Measurements from ENCODE around the gene AURKAIP1. TPM values are rescaled to one million over a fixed set of nuclear protein-coding genes. Genes with fewer than 3 reads are reported as not detected.

Gene AURKAIP1
- total and polyA plus RNA-seq, 2 of the 13 experiments (the other 11 are each of a cell fraction or from before 2014, with no cell fraction given), result 69.5 to 175 TPM

DNA sequence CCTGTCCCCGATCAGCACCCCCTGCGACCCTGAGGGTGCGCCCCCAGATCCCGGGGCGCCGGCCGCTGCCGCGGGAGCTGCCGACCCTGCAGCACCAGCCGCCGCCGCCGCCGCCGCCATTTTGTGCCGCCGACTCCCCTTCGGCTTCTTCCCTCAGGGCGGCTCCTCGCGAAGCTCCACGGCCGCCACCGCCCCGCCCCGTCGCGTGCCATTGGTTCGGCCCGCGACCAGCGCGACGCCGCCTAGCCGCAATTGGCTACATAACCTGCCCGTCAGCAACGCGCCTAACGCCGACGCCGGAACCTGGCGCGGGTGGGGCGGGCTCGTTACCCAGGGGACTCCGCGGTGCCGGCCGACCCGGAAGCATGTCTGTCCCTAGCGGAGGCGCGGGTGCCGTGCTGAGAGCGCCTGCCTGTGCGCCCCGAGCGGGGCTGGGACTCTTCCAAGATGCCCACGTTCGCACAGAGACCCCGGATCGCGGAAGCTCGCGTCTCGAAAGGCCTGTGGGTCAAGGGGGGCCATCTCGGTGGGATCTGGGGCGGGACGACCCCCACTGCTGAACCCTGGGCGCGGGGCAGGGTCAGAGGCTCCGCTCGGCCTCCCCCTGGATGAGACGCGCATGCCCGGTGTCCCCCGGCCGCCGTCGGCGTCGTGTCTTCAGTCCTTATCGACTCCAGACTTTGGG, 24.3 kb upstream of the AURKAIP1 start, which contains the start of gene CCNL2 (continued):
- no peak for TF ChIP-seq FOXO4 (CRISPR knock-in tag; conservative IDR thresholded peaks at IDR 0.05)
- peak; percentile 89 for TF ChIP-seq MEIS1 (CRISPR knock-in tag; IDR thresholded peaks at IDR 0.05; ENCODE audit: borderline replicate concordance)
- no peak for TF ChIP-seq FOXM1 (CRISPR knock-in tag; IDR thresholded peaks at IDR 0.05)
- TF ChIP-seq CEBPB (IDR thresholded peaks at IDR 0.05; ENCODE audit: borderline replicate concordance, low read depth, low read length), result no peak
- no peak for TF ChIP-seq CBX5 (CRISPR knock-in tag; IDR thresholded peaks at IDR 0.05; ENCODE audit: borderline replicate concordance)
- no peak for TF ChIP-seq PHF21A (CRISPR knock-in tag; IDR thresholded peaks at IDR 0.05)
- TF ChIP-seq, protein P1, sequence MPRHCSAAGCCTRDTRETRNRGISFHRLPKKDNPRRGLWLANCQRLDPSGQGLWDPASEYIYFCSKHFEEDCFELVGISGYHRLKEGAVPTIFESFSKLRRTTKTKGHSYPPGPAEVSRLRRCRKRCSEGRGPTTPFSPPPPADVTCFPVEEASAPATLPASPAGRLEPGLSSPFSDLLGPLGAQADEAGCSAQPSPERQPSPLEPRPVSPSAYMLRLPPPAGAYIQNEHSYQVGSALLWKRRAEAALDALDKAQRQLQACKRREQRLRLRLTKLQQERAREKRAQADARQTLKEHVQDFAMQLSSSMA (CRISPR knock-in tag; IDR thresholded peaks at IDR 0.05), result 0 out of 2 replicates have a peak, but pooled peaks have one; percentile 61
- TF ChIP-seq SOX6 (IDR thresholded peaks at IDR 0.05), result no peak
- 0 out of 2 replicates have a peak, but pooled peaks have one; percentile 19 for TF ChIP-seq SOX6 (CRISPR knock-in tag; IDR thresholded peaks at IDR 0.05)
- peak; percentile 64 for TF ChIP-seq ZNF501 (CRISPR knock-in tag; IDR thresholded peaks at IDR 0.05)
- no peak for TF ChIP-seq ZNF570 (CRISPR knock-in tag; IDR thresholded peaks at IDR 0.05; ENCODE audit: borderline replicate concordance)
- TF ChIP-seq, protein P2, sequence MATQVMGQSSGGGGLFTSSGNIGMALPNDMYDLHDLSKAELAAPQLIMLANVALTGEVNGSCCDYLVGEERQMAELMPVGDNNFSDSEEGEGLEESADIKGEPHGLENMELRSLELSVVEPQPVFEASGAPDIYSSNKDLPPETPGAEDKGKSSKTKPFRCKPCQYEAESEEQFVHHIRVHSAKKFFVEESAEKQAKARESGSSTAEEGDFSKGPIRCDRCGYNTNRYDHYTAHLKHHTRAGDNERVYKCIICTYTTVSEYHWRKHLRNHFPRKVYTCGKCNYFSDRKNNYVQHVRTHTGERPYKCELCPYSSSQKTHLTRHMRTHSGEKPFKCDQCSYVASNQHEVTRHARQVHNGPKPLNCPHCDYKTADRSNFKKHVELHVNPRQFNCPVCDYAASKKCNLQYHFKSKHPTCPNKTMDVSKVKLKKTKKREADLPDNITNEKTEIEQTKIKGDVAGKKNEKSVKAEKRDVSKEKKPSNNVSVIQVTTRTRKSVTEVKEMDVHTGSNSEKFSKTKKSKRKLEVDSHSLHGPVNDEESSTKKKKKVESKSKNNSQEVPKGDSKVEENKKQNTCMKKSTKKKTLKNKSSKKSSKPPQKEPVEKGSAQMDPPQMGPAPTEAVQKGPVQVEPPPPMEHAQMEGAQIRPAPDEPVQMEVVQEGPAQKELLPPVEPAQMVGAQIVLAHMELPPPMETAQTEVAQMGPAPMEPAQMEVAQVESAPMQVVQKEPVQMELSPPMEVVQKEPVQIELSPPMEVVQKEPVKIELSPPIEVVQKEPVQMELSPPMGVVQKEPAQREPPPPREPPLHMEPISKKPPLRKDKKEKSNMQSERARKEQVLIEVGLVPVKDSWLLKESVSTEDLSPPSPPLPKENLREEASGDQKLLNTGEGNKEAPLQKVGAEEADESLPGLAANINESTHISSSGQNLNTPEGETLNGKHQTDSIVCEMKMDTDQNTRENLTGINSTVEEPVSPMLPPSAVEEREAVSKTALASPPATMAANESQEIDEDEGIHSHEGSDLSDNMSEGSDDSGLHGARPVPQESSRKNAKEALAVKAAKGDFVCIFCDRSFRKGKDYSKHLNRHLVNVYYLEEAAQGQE (IDR thresholded peaks at IDR 0.05; ENCODE audit: borderline replicate concordance in 1 of 2, low read depth in 1 of 2, low read length in 2 of 2), result no peak
- TF ChIP-seq HNRNPH1 (optimal IDR thresholded peaks at IDR 0.05; ENCODE audit: low read depth, low read length), result no peak
- peak; percentile 82; the same call in 1 of the 2 replicates for TF ChIP-seq ZBTB39 (CRISPR knock-in tag; IDR thresholded peaks at IDR 0.05)
- peak; percentile 100 for TF ChIP-seq NFYC (CRISPR knock-in tag; IDR thresholded peaks at IDR 0.05)
- TF ChIP-seq ZNF839 (CRISPR knock-in tag; IDR thresholded peaks at IDR 0.05; ENCODE audit: borderline replicate concordance), result 0 out of 2 replicates have a peak, but pooled peaks have one; percentile 15
- TF ChIP-seq ZNF580 (CRISPR knock-in tag; IDR thresholded peaks at IDR 0.05; ENCODE audit: borderline replicate concordance, low read depth), result peak; percentile 67; the same call in 1 of the 2 replicates
- TF ChIP-seq ZNF317 (CRISPR knock-in tag; IDR thresholded peaks at IDR 0.05), result peak; percentile 51; the same call in 1 of the 2 replicates
- TF ChIP-seq IRF1 (CRISPR knock-in tag; IDR thresholded peaks at IDR 0.05; ENCODE audit: low read depth), result no peak
- TF ChIP-seq ZNF24 (IDR thresholded peaks at IDR 0.05), result no peak
